ENCODE results near the gene OTUB1.

Gene OTUB1

GRCh38 chr11:64007160-64007628 lies 21.0 kb downstream of the OTUB1 start:
- Mint-ChIP-seq H3K27ac (no peak overlapping the region), H3K4me3 (no peak overlapping the region), H3K27me3 (ENCODE audit: low read depth) (peaks cover 32% of the 10 kb centered on the region), H3K36me3 (ENCODE audit: low read depth) (no peaks in the 10 kb centered on the region), H3K4me1 (ENCODE audit: low read depth) (peaks cover 6% of the 10 kb centered on the region), H3K9me3 (peaks cover 12% of the 10 kb centered on the region)

- Mint-ChIP-seq H3K4me3 (no peak overlapping the region), H3K9me3 (peaks cover 12% of the 10 kb centered on the region), H3K27ac (no peak overlapping the region), H3K4me1 (ENCODE audit: low read depth) (peaks cover 6% of the 10 kb centered on the region), H3K36me3 (ENCODE audit: low read depth) (no peaks in the 10 kb centered on the region), H3K27me3 (ENCODE audit: low read depth) (peaks cover 32% of the 10 kb centered on the region)
Measured at GRCh38 chr11:64007629-64008282, 21.5 kb downstream of the OTUB1 start.

- no peak overlapping the region for H3K4me3 Mint-ChIP-seq
- H3K4me1 Mint-ChIP-seq (ENCODE audit: low read depth) = peaks cover 6% of the 10 kb centered on the region
- peaks cover 32% of the 10 kb centered on the region for H3K27me3 Mint-ChIP-seq (ENCODE audit: low read depth)
- H3K36me3 Mint-ChIP-seq (ENCODE audit: low read depth) = no peaks in the 10 kb centered on the region
- peaks cover 12% of the 10 kb centered on the region for H3K9me3 Mint-ChIP-seq
- H3K27ac Mint-ChIP-seq = no peak overlapping the region
Measured at GRCh38 chr11:64008283-64008913, 22.2 kb downstream of the OTUB1 start.

GRCh38 chr11:64008914-64009633 lies 22.8 kb downstream of the OTUB1 start:
- peaks cover 12% of the 10 kb centered on the region for H3K9me3 Mint-ChIP-seq
- H3K36me3 Mint-ChIP-seq (ENCODE audit: low read depth) = no peaks in the 10 kb centered on the region
- H3K4me3 Mint-ChIP-seq = no peak overlapping the region
- H3K4me1 Mint-ChIP-seq (ENCODE audit: low read depth) = peaks cover 6% of the 10 kb centered on the region
- peaks cover 32% of the 10 kb centered on the region for H3K27me3 Mint-ChIP-seq (ENCODE audit: low read depth)
- no peak overlapping the region for H3K27ac Mint-ChIP-seq

GRCh38 chr11:64009710-64010109 lies 23.5 kb downstream of the OTUB1 start:
- Mint-ChIP-seq H3K36me3 (ENCODE audit: low read depth) (no peaks in the 10 kb centered on the region), H3K4me3 (no peak overlapping the region), H3K4me1 (ENCODE audit: low read depth) (peaks cover 6% of the 10 kb centered on the region), H3K27ac (no peak overlapping the region), H3K9me3 (peaks cover 12% of the 10 kb centered on the region), H3K27me3 (ENCODE audit: low read depth) (peaks cover 32% of the 10 kb centered on the region)

- Mint-ChIP-seq H3K4me1 (ENCODE audit: low read depth) (peaks cover 6% of the 10 kb centered on the region), H3K9me3 (peaks cover 12% of the 10 kb centered on the region), H3K27ac (no peak overlapping the region), H3K36me3 (ENCODE audit: low read depth) (no peaks in the 10 kb centered on the region), H3K27me3 (ENCODE audit: low read depth) (peaks cover 32% of the 10 kb centered on the region), H3K4me3 (no peak overlapping the region)
Measured at GRCh38 chr11:64010783-64011182, 24.5 kb downstream of the OTUB1 start.

GRCh38 chr11:64011371-64011770 lies 25.1 kb downstream of the OTUB1 start:
- Mint-ChIP-seq H3K27me3 (ENCODE audit: low read depth) (peaks cover 28% of the 10 kb centered on the region), H3K36me3 (ENCODE audit: low read depth) (no peaks in the 10 kb centered on the region), H3K4me3 (no peak overlapping the region), H3K9me3 (peaks cover 12% of the 10 kb centered on the region), H3K27ac (no peak overlapping the region), H3K4me1 (ENCODE audit: low read depth) (peaks cover 6% of the 10 kb centered on the region)

GRCh38 chr11:64013141-64013896 lies 27.1 kb downstream of the OTUB1 start:
- Mint-ChIP-seq H3K27me3 (ENCODE audit: low read depth) (peaks cover 8% of the 10 kb centered on the region), H3K4me3 (no peak overlapping the region), H3K36me3 (ENCODE audit: low read depth) (no peaks in the 10 kb centered on the region), H3K9me3 (peaks cover 12% of the 10 kb centered on the region), H3K27ac (no peak overlapping the region), H3K4me1 (ENCODE audit: low read depth) (no peaks in the 10 kb centered on the region)

GRCh38 chr11:64014356-64014755 lies 28.1 kb downstream of the OTUB1 start:
- Mint-ChIP-seq H3K4me1 (ENCODE audit: low read depth) (no peaks in the 10 kb centered on the region), H3K9me3 (peaks cover 12% of the 10 kb centered on the region), H3K4me3 (no peak overlapping the region), H3K36me3 (ENCODE audit: low read depth) (no peaks in the 10 kb centered on the region), H3K27me3 (ENCODE audit: low read depth) (no peaks in the 10 kb centered on the region), H3K27ac (no peak overlapping the region)

GRCh38 chr11:64015510-64015909 lies 29.3 kb downstream of the OTUB1 start:
- H3K36me3 Mint-ChIP-seq (ENCODE audit: low read depth) = no peaks in the 10 kb centered on the region
- H3K4me1 Mint-ChIP-seq (ENCODE audit: low read depth) = no peaks in the 10 kb centered on the region
- H3K27ac Mint-ChIP-seq = no peak overlapping the region
- no peaks in the 10 kb centered on the region for H3K27me3 Mint-ChIP-seq (ENCODE audit: low read depth)
- H3K4me3 Mint-ChIP-seq = no peak overlapping the region
- H3K9me3 Mint-ChIP-seq = peaks cover 6% of the 10 kb centered on the region

GRCh38 chr11:64015935-64016845 lies 30.0 kb downstream of the OTUB1 start:
- Mint-ChIP-seq H3K9me3 (peaks cover 2% of the 10 kb centered on the region), H3K27me3 (ENCODE audit: low read depth) (no peaks in the 10 kb centered on the region), H3K4me1 (ENCODE audit: low read depth) (no peaks in the 10 kb centered on the region), H3K27ac (no peak overlapping the region), H3K4me3 (no peak overlapping the region), H3K36me3 (ENCODE audit: low read depth) (no peaks in the 10 kb centered on the region)

GRCh38 chr11:64017945-64018224 lies 31.6 kb downstream of the OTUB1 start:
- H3K27ac Mint-ChIP-seq = no peak overlapping the region
- no peak overlapping the region for H3K4me3 Mint-ChIP-seq
- no peaks in the 10 kb centered on the region for H3K36me3 Mint-ChIP-seq (ENCODE audit: low read depth)
- H3K27me3 Mint-ChIP-seq (ENCODE audit: low read depth) = no peaks in the 10 kb centered on the region
- no peaks in the 10 kb centered on the region for H3K9me3 Mint-ChIP-seq
- no peaks in the 10 kb centered on the region for H3K4me1 Mint-ChIP-seq (ENCODE audit: low read depth)

GRCh38 chr11:64018310-64018709 lies 32.1 kb downstream of the OTUB1 start:
- no peak overlapping the region for H3K27ac Mint-ChIP-seq
- no peaks in the 10 kb centered on the region for H3K36me3 Mint-ChIP-seq (ENCODE audit: low read depth)
- H3K27me3 Mint-ChIP-seq (ENCODE audit: low read depth) = no peaks in the 10 kb centered on the region
- H3K4me3 Mint-ChIP-seq = no peak overlapping the region
- H3K4me1 Mint-ChIP-seq (ENCODE audit: low read depth) = no peaks in the 10 kb centered on the region
- no peaks in the 10 kb centered on the region for H3K9me3 Mint-ChIP-seq
